IPS DF 19.7 (cell line): ENCODE results near the gene CADPS2.
"Not testable (repeated sequence)": the region's sequence is repeated elsewhere in the genome, so short reads cannot be mapped to it uniquely, and the experiment has no call there.

Experiments used
- DNase-seq: peaks from one replicate; pipeline ENCODE4 v3.0.0-alpha.2; 2013; ENCODE audit warnings: low read depth, low spot score

Gene CADPS2

GRCh38 chr7:122298618-122299017, 587.6 kb downstream of the CADPS2 start:
- no peak for DNase-seq

GRCh38 chr7:122298131-122298530, 588.1 kb downstream of the CADPS2 start:
- DNase-seq = no peak

- no peak for DNase-seq
These were observed 595.1 kb downstream of the CADPS2 start for GRCh38 chr7:122291189-122291588.

GRCh38 chr7:122290476-122290875, 595.8 kb downstream of the CADPS2 start:
- no peak for DNase-seq

GRCh38 chr7:122289426-122289825, 596.8 kb downstream of the CADPS2 start:
- DNase-seq = no peak

GRCh38 chr7:122284608-122285007, 601.7 kb downstream of the CADPS2 start:
- not testable (repeated sequence) for DNase-seq

- no peak for DNase-seq
These were observed 613.1 kb downstream of the CADPS2 start for GRCh38 chr7:122273117-122273516.

- DNase-seq = no peak
These were observed 617.0 kb downstream of the CADPS2 start for GRCh38 chr7:122269241-122269640.
